Effector CD8-positive, alpha-beta T cell (primary cell): ENCODE measurements around the gene FABP6.
"Not testable (repeated sequence)": the region's sequence is repeated elsewhere in the genome, so short reads cannot be mapped to it uniquely, and the experiment has no call there.

Source experiments
- DNase-seq: peaks from one replicate; lab custom pipeline; 2025; lab: John Stamatoyannopoulos, UW

FABP6 gene

DNA sequence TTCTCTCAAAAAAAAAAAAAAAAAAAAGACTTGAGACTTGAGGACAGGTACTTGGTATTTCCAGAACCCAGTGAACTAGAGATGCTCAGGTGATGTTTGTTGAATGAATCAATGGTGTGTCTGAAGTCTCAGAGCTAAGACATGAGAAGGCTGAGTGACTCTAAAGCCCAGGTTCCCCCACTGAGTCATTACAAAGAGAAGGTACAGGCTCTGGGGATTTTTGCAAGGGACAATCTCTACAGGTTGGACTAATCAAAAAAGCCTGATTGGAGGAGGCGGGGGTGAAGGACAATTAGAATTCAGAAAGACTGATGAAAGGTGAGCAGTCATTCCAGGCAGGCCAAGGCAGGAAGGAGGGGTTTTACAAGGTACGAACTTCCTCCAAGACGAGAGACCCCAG is 8.2 kb upstream of the FABP6 start:
- DNase-seq = no peak

DNA sequence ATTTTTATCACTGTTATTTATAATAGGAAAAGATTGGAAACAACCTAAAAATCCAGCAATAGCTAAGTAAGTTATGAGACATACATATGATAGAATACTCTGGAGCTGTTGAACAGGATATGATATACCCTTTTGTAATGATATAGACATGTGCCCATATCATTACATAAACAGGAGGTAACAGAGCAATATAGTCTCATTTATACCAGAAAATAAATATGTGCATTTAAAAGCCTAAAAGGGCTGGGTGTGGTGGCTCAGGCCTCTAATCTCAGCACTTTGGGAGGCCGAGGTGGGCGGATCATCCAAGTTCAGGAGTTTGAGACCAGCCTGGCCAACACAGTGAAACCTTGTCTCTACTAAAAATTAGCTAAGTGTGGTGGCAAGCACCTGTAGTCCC is 2.3 kb upstream of the FABP6 start:
- no peak for DNase-seq

DNA sequence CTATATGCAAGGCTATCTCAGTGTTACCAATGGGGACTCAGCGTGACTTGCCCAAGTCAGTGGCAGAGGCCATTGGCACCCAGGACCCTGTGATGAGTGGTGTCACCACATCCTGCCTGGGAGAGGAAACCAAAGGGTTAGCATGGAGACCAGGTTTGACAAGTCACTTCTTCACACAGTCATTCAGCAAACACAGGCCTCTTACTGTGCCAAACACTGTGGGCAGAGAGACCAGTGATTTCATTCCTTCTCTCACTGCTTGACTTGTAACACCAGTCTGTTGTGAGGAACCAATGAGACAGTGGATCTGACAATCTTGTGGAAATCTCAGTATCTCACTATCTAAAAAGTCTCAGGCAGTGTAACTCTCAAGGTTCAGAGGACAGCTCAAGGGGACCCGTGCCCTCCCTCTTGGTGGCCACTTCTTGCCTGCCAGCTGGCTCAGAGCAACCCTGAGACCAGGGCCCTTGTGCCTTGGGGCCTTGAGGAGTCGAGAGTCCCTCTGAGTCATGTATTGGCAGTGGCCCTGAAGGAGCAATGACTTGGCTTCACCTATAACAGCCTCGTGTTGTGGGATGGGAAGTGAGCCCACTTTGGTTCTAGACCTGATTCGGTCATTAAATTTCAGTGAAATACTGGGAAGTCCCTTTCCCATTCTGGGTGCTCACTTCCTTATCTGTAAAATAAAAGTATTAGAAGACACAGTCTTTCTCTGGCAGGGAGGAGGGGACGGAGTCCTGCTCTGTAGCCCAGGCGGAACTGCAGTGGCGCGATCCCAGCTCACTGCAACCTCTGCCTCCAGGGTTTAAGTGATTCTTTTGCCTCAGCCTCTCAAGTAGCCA is 1.6 kb downstream of the FABP6 start:
- no peak for DNase-seq

DNA sequence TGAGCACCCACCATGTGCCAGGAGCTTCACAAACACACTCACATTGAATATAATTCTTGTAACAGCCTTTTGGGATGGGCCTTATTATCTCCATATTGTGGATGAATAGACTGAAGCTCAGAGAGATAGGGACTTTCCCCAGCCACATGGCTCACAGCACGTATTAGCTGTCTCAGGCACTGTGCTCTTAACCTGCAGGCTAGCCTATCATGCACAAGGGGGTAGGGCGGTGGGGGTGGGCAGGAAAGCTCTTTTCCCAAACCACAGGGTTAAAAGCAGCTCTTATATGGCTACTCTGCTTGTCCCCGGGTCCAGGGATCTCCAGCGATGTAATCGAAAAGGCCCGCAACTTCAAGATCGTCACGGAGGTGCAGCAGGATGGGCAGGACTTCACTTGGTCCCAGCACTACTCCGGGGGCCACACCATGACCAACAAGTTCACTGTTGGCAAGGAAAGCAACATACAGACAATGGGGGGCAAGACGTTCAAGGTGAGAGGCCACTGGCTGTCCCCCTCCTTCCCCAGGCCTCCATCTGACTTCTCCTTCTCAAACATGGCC is 2.6 kb downstream of the FABP6 start:
- DNase-seq = no peak

DNA sequence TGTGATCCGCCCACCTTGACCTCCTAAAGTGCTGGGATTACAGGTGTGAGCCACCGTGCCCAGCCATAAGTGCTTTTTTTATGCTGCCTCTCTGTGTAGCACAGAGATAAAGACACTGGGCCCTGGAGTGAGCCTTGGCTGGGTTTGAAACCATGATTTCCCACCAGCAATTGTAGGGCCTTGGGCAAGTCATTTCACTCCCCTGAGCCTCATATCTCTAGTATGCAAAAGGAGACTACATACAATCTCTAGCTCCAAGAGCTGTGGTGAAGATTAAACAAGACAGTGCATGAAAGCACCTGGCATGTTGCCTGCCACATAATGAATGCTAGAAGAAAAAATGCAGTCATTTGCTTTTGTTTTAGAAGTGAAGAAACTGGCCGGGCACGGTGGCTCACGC is 3.9 kb downstream of the FABP6 start:
- no peak for DNase-seq

DNA sequence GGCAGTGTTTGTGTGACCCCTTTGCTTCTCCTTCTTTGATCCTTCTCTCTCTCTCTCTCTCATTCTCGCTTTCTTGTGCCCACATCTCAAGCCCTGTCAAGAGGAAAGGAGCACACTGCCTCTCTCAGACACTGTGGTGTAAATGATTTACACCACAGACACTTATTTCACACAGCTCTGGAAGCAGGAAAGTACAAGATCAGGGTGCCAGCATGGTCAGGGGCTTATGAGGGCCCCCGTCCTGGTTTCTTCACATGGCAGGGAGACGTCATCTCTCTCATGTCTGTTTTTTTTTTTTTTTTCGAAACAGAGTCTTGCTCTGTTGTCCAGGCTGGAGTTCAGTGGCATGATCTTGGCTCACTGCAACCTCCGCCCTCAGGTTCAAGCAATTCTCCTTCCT is 6.4 kb downstream of the FABP6 start:
- no peak for DNase-seq

DNA sequence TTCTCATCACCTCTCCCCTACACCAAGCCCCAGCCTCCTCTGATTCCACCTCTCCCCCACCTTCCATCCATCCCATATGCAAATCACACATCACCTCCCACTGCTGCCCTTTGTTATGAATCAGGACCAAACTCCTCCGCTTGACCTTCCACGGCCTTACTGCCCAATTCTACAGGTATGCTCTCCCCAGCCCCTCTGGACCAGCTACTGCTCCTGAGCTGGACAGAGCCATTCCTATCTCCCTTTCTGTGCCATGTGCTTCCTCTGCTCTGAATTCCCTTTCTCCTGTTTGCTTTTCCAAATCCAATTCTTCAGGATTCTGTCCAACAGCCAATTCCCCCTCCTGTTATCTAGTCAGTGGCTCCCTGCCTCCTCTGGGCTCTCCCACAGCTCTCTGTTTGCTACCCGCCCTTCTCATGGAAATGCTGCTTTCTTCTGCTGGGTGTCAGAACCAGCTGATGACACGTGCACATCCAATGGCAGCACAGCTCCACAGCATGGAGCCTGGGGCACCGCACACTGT is 8.3 kb downstream of the FABP6 start:
- DNase-seq = no peak

DNA sequence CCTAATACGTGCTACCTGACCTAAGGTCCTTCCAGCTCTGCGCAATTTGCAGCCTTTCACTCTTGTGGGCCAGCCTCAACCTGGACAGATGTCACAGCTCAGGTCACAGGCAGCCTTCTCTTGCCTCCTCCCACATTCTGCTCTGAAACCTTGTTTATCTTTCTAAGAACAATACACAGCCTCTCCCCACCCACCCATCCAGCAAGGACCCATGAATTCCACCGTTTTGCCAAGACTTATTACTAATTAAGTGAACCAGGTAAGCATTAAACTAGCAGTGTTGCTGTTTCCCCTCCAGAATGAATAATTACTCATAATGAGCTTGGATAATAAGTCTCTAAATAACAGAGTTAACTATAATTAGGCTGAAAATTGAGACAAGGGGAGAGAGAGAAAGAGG is 11.0 kb downstream of the FABP6 start:
- DNase-seq = no peak

DNA sequence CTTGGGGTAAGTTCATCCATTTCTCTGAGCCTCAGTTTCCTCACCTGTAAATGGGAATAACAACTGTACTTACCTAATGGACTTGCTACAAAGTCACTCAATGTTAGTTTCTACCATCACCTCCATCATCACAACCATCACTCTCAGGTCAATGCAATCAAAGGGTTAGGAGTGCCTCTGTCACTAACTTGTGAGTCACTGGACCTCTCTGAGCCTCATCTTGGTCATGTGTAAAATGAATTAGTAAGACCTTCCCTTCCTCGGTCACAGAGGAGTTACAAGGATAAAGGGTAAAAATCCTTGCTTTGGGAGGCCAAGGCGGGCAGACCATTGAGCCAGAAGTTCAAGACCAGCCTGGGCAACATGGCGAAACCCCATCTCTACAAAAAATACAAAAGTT is 12.8 kb downstream of the FABP6 start:
- no peak for DNase-seq

DNA sequence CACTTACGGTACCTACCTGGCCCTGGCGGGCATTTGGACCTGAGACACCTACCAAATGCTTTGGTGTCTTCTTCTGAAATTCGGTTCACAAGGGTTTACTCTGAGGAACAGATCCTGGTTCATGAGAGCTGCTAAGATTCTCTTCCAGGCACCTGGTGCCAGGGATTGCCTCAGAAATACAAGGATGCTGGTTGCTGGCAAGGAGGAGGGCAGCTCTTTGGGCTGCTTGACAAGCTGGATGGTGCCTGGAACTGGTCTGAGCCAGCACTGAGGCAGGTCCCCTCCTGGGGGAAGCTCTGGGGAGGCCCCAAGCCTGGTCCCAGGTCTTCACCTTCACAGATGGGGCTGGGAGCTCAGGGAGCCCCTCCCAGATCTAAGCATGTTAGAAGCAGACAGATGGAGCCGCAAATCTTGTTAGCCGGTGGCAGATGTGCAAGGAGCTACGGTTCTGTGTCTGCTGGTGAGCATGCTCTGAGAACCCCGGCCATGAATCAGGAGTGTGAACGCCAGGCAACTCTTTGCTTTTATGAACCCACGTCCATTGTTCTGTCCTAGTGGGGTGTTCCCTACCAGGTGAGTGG is 16.3 kb downstream of the FABP6 start:
- DNase-seq = no peak

DNA sequence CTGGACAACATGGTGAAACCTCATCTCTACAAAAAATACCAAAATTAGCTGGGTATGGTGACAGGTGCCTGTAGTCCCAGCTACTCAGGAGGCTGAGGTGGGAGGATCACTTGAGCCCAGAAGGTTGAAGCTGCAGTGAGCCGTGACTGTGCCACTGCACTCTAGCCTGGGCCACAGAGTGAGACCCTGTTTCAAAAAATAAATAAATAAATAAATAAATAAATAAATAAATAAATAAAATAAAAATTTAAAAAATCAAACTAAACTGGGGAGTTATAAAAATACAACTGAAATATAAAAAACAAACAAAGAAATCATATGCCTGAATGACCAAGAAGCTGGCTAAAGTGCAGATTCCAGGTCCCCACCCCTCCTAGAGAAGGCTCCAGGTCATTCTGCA is 20.3 kb downstream of the FABP6 start:
- DNase-seq = not testable (repeated sequence)

DNA sequence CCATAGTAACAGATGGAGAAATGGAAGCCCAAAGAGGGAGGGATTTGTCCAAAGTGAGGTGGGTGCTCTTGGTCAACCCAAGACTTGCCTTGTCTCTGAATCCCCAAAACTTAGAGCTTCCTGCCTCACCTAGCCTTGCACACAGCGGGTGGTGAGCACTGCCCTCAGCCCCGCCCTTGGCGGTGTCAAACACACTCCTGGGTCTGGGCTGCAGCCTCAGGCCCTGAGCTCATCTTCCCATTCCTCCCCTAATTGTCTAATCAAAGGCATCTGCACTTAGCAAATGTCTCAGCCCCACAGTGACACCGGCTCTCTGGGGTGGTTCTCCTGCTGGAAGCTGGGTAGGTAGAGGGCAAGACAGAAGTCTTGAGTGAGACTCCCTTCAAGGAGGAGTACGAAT is 20.9 kb downstream of the FABP6 start:
- no peak for DNase-seq

DNA sequence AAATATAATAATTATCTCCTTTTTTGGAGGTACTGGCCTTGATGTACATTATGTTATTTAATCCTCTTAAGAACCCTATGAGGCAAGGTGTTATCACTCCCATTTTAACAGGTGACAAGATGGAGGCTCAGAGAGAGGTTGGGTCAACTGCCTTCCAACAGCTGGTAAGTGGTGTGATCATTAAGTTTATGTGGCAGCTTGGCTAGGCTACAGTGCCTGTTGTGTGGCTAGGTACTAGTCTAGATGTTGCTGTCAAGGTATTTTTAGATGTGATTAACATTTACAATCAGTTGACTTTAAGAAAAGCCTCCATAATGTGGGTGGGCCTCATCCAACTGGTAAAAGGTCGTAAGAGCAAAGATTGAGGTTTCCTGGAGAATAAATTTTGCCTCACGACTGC is 21.5 kb downstream of the FABP6 start:
- no peak for DNase-seq

DNA sequence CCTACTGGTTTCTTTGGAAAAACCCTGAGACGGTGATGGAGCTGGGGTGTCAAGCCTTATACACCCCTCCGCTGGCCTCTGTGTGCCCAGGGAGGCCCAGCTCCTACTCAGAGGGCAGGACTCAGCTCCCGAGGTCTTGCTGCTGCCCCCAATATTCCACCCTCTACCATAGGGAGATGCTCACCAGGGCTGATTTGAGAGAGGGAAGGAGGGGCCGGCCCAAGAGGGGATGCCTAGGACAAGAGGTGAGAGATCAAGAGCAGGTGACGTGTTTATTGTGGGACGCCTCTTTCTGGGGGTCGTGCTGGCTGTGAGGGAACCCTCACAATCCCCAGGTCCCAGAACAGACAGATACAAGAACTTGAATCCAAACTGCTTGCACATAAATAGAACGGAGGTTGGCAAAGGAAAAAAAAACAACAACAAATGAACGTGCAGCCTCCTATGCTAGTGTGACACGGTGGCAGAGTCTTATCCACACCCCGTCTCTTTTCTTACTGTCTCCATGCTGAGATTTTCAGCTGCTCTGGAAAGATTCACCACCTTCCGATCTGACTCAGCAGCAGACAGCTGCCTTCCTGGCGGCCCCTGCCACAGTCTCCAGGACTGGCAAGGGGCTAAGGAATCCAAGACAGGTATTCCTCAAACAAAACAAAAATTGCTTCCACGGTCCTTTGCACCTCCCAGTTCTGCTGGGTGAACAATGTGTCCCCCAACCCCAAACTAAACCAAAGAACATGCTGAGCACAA is 22.3 kb downstream of the FABP6 start:
- DNase-seq = no peak

DNA sequence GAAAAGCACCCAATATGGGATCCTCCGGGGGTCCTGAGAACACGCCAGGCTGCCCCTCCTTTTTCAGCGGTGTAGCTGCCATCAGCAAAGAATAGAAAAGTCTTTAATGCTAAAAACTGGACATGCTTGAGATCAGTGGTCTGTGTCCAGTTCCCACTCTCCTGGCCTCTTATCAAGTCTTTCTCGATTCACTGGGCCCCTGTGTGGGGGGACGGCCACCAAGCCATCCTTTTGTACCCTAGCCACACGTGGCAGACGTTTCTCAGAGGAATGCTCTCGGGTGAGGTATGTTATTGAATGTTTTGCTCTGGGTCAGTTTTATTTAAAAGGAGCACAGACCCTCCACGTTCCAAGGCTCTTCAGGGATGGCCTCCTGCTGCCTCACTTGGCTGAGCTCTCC is 23.6 kb downstream of the FABP6 start:
- no peak for DNase-seq

DNA sequence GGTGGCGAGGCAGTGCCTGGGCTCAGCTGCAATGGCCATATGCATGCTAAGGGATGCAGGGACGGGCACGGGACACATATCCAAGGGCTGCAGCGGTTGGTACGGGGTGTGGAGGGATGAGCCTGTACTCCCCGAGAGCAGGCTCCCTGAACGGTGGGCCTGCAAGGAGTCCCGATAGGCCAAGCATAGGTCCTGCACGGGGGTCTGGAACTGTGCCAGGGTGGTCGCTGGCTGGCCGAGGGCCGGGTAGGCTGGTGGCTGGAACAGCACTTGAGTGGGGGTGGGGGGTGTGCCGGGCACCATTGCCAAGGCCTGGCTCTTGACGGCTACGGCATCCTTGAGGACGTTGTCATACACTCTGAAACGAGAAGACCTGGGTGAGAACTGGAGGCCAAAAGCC is 24.1 kb downstream of the FABP6 start:
- no peak for DNase-seq

DNA sequence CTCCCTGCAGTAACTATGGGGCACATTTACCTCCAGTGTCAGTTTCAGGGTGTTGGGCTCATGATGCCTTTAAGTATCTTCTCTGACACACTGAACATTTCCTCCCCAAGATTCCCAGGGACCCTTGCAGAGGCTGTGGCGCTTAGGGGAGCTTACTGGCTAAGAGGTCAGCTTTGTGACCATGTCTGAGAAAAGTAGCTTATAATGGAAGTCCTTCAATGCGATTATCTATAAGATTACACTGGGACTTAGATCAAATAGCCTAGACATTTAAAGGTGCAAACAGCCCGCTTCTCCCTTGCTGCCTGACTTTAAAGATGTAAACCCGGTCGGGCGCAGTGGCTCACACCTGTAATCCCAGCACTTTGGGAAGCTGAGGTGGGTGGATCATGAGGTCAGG is 25.4 kb downstream of the FABP6 start:
- DNase-seq = no peak

DNA sequence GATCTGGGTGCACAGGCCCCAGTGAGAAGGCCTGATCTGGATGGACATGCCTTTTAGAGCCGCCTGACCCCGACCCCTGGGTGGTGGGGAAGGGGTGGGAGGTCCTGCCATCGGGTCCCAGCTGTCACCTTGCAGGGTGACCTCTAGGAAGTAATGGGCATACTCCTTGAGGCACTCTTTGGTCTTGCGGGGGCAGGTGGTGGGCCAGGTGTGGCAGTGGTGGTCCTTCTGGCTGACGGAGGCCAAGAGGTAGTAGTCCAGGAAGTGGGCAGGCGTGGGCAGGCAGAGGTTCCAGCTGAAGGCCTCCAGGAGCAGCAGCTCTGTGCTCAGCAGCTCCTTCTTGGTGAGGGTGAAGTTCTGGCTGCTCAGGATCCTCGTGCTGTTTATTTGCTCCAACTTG is 30.0 kb downstream of the FABP6 start:
- DNase-seq = no peak

DNA sequence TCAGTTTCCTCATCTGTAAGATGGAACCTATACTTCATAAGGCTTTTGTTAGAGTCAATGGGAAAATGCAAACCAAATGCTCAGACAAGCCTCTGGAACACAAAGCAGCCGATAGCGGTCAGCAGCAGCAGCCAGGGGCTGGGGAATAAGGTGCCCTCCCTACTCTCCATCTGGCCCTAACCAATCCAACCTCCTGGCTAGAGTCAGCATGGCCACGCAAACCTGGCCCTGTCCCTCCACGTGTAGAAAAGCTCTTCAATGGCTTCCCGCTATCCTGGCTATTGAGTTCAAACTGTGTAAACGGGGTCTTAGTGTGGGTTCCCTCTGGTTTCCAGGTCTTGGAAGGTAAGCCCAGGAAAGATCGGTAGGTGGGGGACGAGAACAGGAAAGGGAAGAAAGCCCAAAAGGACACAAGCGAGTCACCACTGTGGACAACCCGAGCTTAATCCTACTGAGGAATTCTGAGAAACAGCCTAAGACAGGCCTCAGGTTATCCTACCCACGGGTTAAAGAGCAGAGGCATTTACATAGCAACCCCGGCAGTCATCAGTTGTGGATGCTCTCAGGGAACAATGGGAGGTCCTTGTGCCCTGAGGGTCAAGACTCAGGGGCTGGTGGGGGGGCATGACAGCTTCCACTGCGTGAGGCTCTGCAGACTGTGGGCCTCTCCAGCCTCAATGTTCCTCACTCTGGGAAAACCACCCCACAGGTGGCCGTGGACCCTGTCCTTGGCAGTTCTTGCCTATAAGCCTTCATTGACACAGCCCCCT is 30.9 kb downstream of the FABP6 start:
- no peak for DNase-seq

DNA sequence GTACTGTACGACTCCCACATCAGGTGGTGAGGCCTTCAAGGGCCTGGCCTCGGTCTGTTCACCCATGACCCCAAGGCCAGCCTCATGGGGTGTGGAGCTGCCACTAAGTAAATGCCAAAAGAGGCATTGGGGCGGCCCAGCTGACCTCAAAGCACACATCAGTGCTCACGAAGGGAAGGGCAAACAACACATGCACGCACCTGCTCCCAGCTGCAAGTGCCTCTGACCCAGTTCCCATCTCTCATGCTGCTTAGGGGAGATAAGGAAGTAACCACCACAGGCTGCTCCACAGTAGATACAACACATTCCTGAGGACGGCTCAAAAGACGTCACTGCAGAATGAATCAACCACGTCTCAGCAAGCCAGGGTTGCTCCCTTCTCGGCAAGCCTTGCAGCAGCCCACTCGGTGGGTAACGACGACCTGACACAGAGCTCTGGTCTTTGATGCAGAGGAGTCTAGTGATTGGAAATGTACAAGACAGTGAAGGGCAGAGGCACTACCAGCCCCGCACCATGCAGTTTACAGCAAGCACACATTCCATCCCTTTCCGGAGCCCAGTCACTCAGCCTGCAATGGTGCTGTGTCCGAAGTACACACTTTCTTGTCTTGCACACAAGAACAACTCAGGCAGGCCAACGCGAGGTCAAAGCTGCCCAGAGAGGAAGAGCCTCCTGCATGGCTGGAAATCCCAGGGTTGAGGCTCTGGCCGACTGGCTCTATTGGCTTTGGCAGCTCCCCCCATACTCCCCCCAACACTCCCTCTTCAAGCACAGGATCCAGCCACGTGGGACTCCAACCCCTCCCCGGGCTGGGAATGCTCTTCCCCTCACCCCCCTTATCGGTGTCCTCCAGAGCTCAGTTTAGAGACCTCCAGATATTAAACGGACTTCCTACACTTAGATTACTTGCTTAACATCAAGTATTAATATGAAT is 31.8 kb downstream of the FABP6 start:
- DNase-seq = no peak
